GM23248 (cell line): ENCODE measurements around the gene PCMT1. TPM values are rescaled to one million over a fixed set of nuclear protein-coding genes. Genes with fewer than 3 reads are reported as not detected.

Experiments
- DNase-seq: peaks from one replicate; pipeline ENCODE4 v3.0.0-alpha.2; 2015
- H2AFZ ChIP-seq: fragments of 200-600 bp; sonication (generic); 2 replicates; pipeline ENCODE4 v1.6.1; 2016; ENCODE audit warnings: antibody characterized with exemption
- H3F3A ChIP-seq: fragments of 200-600 bp; sonication (generic); 2 replicates; pipeline ENCODE4 v1.6.1; 2016; ENCODE audit warnings: mild to moderate bottlenecking, antibody characterized with exemption, mixed run types; ENCODE audit not compliant: insufficient read depth
- H3K27ac ChIP-seq: fragments of 200-600 bp; sonication (generic); 2 replicates; pipeline ENCODE4 v1.5.1; 2016; ENCODE audit warnings: mild to moderate bottlenecking
- H3K27me3 ChIP-seq: fragments of 200-600 bp; sonication (generic); replicated peaks from 2 replicates; pipeline ENCODE4 v1.6.1; 2016; ENCODE audit warnings: mild to moderate bottlenecking; ENCODE audit not compliant: insufficient read depth
- H3K36me3 ChIP-seq: fragments of 200-600 bp; sonication (generic); 2 replicates; pipeline ENCODE4 v1.6.1; 2016; ENCODE audit warnings: low read depth, mild to moderate bottlenecking
- H3K4me1 ChIP-seq: fragments of 200-600 bp; sonication (generic); 2 replicates; pipeline ENCODE4 v1.6.1; 2016; ENCODE audit warnings: mild to moderate bottlenecking; ENCODE audit not compliant: insufficient read depth
- H3K4me2 ChIP-seq: fragments of 200-600 bp; sonication (generic); one replicate; pipeline ENCODE4 v1.6.1; 2016; ENCODE audit warnings: mild to moderate bottlenecking; ENCODE audit not compliant: unreplicated experiment
- H3K4me3 ChIP-seq: fragments of 200-600 bp; sonication (generic); 2 replicates; pipeline ENCODE4 v1.5.1; 2016; ENCODE audit warnings: mild to moderate bottlenecking
- H3K79me2 ChIP-seq: fragments of 200-600 bp; sonication (generic); 2 replicates; pipeline ENCODE4 v1.6.1; 2016; ENCODE audit warnings: mild to moderate bottlenecking; ENCODE audit not compliant: insufficient read depth
- H3K9ac ChIP-seq: fragments of 200-600 bp; sonication (generic); 2 replicates; pipeline ENCODE4 v1.6.1; 2016; ENCODE audit warnings: mild to moderate bottlenecking
- H3K9me2 ChIP-seq: fragments of 200-600 bp; sonication (generic); 2 replicates; pipeline ENCODE4 v1.6.1; 2016; ENCODE audit warnings: mixed run types, mild to moderate bottlenecking, moderate library complexity; ENCODE audit not compliant: insufficient read depth
- H3K9me3 ChIP-seq: fragments of 200-600 bp; sonication (generic); one replicate; pipeline ENCODE4 v1.6.1; 2017; ENCODE audit warnings: low read depth
- H4K20me1 ChIP-seq: fragments of 200-600 bp; sonication (generic); 2 replicates; pipeline ENCODE4 v1.6.0; 2016; ENCODE audit not compliant: insufficient read depth
- EZH2 ChIP-seq: fragments of 200-600 bp; sonication (generic); IDR thresholded peaks from 2 replicates; pipeline ENCODE4 v1.6.1; 2018; ENCODE audit warnings: antibody characterized with exemption, mild to moderate bottlenecking; ENCODE audit not compliant: insufficient read depth, poor library complexity, severe bottlenecking
- EZH2phosphoT487 ChIP-seq: fragments of 200-600 bp; sonication (generic); IDR thresholded peaks from 2 replicates; pipeline ENCODE4 v1.6.1; 2018; ENCODE audit warnings: antibody characterized with exemption, moderate library complexity, mild to moderate bottlenecking, low read depth; ENCODE audit not compliant: insufficient read depth
- WGBS, 2 experiments: methylation state at CpG; one replicate each; pipeline ENCODE4 v1.1.6; 2015 to 2017; ENCODE audit warnings: low lambda C conversion rate in 2 of 2, low coverage in 1 of 2; ENCODE audit errors: missing lambda C conversion rate in 2 of 2; 5-methylcytosine and 5-hydroxymethylcytosine counted together
- in situ Hi-C: fragments of 300-500 bp; cut with MboI; formaldehyde crosslinking; loops from 2 replicates; pipeline ENCODE4 v1.15.0; 2020
- polyA plus RNA-seq: library from polyadenylated mRNA; unstranded; fragments of >200 nt; fragmentation: Nextera tagmentation; extraction: Ambion mirVana; gene quantifications from 2 replicates; pipeline ENCODE4 v1.2.1, GENCODE V29; 2016
- total RNA-seq: library from RNA; depleted of rRNA; stranded (reverse); fragments of >200 nt; shearing (Covaris generic); gene quantifications from 2 replicates; pipeline ENCODE4 v1.2.3, GENCODE V29; 2014

The PCMT1 gene
- total and polyA plus RNA-seq, 2 experiments from 2014 or later = 165 to 184 TPM

GRCh38 chr6:149723262-149723661, 26.3 kb upstream of the PCMT1 start:
- H3K27me3 ChIP-seq = no peaks in the 10 kb centered on the region
- peaks cover 7% of the 10 kb centered on the region for H3K79me2 ChIP-seq
- H3K4me3 ChIP-seq = no peak overlapping the region
- peaks cover 10% of the 10 kb centered on the region; the same call in 1 of the 2 replicates for H3K4me1 ChIP-seq
- in situ Hi-C loops = no loop called here
- WGBS, 2 experiments = 95 to 96% methylated on average over 4 of the region's 4 CpGs
- H3K4me2 ChIP-seq = no peak overlapping the region
- no peak overlapping the region for H2AFZ ChIP-seq
- H3K9me2 ChIP-seq = no peaks in the 10 kb centered on the region
- H3K27ac ChIP-seq = no peak overlapping the region
- peaks cover 20% of the 10 kb centered on the region for H3F3A ChIP-seq
- DNase-seq = no peak
- H3K36me3 ChIP-seq = peaks cover 20% of the 10 kb centered on the region; the same call in 1 of the 2 replicates
- no peaks in the 10 kb centered on the region for H4K20me1 ChIP-seq
- no peak for TF ChIP-seq EZH2
- no peak for TF ChIP-seq EZH2phosphoT487
- H3K9me3 ChIP-seq = no peaks in the 10 kb centered on the region
- no peak overlapping the region for H3K9ac ChIP-seq

- no peaks in the 10 kb centered on the region for H3K9me2 ChIP-seq
- TF ChIP-seq EZH2 (no peak), EZH2phosphoT487 (no peak)
- no peak overlapping the region for H3K4me2 ChIP-seq
- no peak overlapping the region for H2AFZ ChIP-seq
- H3K4me3 ChIP-seq = no peak overlapping the region
- H3K9ac ChIP-seq = no peak overlapping the region
- H3K27me3 ChIP-seq = no peaks in the 10 kb centered on the region
- peaks cover 4% of the 10 kb centered on the region; the same call in 1 of the 2 replicates for H3K4me1 ChIP-seq
- peaks cover 14% of the 10 kb centered on the region for H3F3A ChIP-seq
- H3K36me3 ChIP-seq = peaks cover 21% of the 10 kb centered on the region; the same call in 1 of the 2 replicates
- in situ Hi-C loops = no loop called here
- H4K20me1 ChIP-seq = no peaks in the 10 kb centered on the region
- WGBS, 2 experiments = 44 to 46% methylated on average over 10 of the region's 10 CpGs
- no peak overlapping the region for H3K27ac ChIP-seq
- H3K79me2 ChIP-seq = peaks cover under 1% of the 10 kb centered on the region
- peak; percentile 92 for DNase-seq
- H3K9me3 ChIP-seq = no peaks in the 10 kb centered on the region
Observed at GRCh38 chr6:149723771-149724417, 25.6 kb upstream of the PCMT1 start.

DNA sequence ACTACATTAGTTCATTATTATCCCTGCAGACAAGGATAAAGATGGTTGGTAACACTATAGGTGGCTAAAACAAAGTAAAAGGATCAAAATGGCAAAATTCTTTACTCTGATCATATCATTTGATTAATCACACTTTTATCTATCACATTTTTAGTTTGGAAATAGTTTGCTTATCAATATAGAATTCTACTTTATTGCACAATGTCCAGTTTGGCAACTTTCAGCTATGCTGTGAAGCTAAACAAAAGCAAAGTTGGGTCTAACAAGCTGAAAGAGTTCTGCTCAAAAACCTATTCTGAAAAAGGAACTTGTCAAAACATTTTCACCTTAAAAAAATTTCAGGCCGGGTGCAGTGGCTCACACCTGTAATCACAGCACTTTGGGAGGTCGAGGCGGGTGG, 23.8 kb upstream of the PCMT1 start:
- TF ChIP-seq EZH2 (no peak), EZH2phosphoT487 (no peak)
- in situ Hi-C loops = no loop called here
- peaks cover 13% of the 10 kb centered on the region for H3F3A ChIP-seq

DNA sequence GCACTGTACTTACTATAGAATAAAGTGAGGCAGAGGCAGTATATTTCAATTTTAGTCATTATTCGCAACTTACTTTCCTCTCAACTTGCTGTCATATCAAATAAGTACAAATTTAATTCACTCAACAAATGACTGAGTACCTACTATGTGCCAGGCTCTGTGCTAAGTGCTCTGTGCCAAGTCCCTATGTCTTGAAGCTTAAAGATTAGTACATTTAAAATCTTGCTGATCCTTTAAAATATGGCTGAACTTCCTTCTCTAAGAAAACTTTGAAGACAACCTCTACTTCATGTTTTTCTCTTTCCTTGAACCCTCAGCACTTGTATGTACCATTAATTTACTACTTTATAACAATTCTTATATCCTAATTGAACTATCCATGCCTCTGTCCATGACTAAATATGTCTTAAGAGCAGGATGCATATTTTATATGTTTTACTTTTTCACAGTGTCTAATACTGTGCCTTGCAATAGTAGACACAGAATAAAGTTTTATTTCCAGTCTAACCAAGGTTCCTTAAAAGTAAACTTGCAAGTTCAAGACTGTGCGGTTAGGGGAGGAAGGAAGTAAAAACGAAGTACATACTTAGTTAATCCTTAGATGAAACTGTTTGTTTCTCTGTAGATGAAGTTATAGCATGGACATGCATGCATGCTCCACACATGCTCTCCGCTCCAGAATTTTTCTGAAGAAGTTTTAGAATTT, 21.6 kb upstream of the PCMT1 start:
- Histone ChIP-seq H3K4me1 (peaks cover 4% of the 10 kb centered on the region; the same call in 1 of the 2 replicates), H3K9ac (no peak overlapping the region), H3K9me3 (no peaks in the 10 kb centered on the region), H3K4me3 (no peak overlapping the region), H3K36me3 (peaks cover 32% of the 10 kb centered on the region; the same call in 1 of the 2 replicates), H3K79me2 (no peaks in the 10 kb centered on the region), H4K20me1 (no peaks in the 10 kb centered on the region), H3F3A (peaks cover 13% of the 10 kb centered on the region), H3K27me3 (no peaks in the 10 kb centered on the region), H2AFZ (no peak overlapping the region), H3K27ac (no peak overlapping the region), H3K4me2 (no peak overlapping the region), H3K9me2 (no peaks in the 10 kb centered on the region)
- no peak for TF ChIP-seq EZH2phosphoT487
- no peak for TF ChIP-seq EZH2
- 71 to 76% methylated on average over 4 of the region's 4 CpGs for WGBS, 2 experiments
- in situ Hi-C loops = no loop called here
- DNase-seq = no peak

More for the DNA sequence above, 23.8 kb upstream of the PCMT1 start:
- Histone ChIP-seq H3K4me2 (no peak overlapping the region), H3K4me1 (peaks cover 4% of the 10 kb centered on the region; the same call in 1 of the 2 replicates), H3K9ac (no peak overlapping the region), H3K9me3 (no peaks in the 10 kb centered on the region), H3K27ac (no peak overlapping the region), H4K20me1 (no peaks in the 10 kb centered on the region), H3K27me3 (no peaks in the 10 kb centered on the region), H3K36me3 (peaks cover 34% of the 10 kb centered on the region; the same call in 1 of the 2 replicates), H3K9me2 (no peaks in the 10 kb centered on the region), H2AFZ (no peak overlapping the region), H3K4me3 (no peak overlapping the region), H3K79me2 (no peaks in the 10 kb centered on the region)
- WGBS, 2 experiments = 97 to 100% methylated on average over 3 of the region's 3 CpGs
- no peak for DNase-seq
